HK-2 (cell line): Measurements from ENCODE around the gene SPTLC1.
"Not testable (repeated sequence)": the region's sequence is repeated elsewhere in the genome, so short reads cannot be mapped to it uniquely, and the experiment has no call there.

Experiments
- DNase-seq: peaks from one replicate; pipeline ENCODE4 v3.0.0-alpha.2; 2018; ENCODE audit not compliant: unreplicated experiment

Gene SPTLC1

DNA sequence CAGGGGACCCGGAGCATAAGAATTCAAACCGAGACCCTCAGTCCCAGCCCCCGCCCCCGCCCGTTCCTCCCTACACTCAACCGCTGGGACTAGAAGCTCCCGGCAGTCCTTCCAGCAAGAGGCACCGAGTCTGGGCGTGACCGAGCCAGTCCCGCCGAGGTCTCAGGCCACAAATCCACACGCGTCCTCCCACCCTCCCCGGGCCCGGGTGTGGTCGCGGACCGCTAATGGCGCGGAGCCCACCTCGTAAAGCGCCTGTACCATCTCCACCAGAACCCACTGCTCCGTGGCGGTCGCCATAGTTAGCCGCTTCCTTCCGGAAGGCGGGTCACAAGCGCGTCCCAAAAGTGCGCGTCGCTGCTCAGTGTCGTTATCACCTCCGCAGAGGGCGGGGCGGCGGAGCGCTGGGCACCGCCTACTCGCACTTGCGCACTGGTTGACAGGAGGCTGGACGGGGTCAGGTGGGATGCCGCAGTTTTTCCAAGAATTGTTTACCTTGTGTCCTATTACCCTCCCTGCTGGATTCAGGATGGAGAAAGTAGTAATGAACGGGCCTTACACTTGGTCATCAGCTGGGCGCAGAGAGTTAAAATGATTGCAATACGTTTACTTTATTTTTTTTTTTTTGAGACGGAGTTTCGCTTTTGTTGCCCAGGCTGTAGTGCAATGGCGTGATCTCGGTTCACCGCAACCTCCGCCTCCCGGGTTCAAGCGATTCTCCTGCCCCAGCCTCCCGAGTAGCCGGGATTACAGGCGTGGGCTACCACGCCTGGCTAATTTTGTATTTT, at the start of gene SPTLC1:
Gene SPTLC1, minus strand, starts transcription at position 343 of the 788 bp plus-strand sequence. Its CDS starts 43 bp downstream, at position 300.
- peak; percentile 93 for DNase-seq

- no peak for DNase-seq
Observed at GRCh38 chr9:92164975-92165374, 49.8 kb upstream of the SPTLC1 start.

- DNase-seq = no peak
Observed at GRCh38 chr9:92164490-92164889, 49.3 kb upstream of the SPTLC1 start.

GRCh38 chr9:92163276-92163675, 48.1 kb upstream of the SPTLC1 start:
- DNase-seq = no peak

- DNase-seq = no peak
Observed at GRCh38 chr9:92160786-92161185, 45.6 kb upstream of the SPTLC1 start.

GRCh38 chr9:92159058-92159457, 43.8 kb upstream of the SPTLC1 start:
- no peak for DNase-seq

- no peak for DNase-seq
Observed at GRCh38 chr9:92158097-92158601, 42.9 kb upstream of the SPTLC1 start.

- DNase-seq = not testable (repeated sequence)
Observed at GRCh38 chr9:92155736-92156135, 40.5 kb upstream of the SPTLC1 start.

GRCh38 chr9:92155221-92155620, 40.0 kb upstream of the SPTLC1 start:
- DNase-seq = no peak

GRCh38 chr9:92153466-92154415, 38.5 kb upstream of the SPTLC1 start:
- DNase-seq = not testable (repeated sequence)

DNA sequence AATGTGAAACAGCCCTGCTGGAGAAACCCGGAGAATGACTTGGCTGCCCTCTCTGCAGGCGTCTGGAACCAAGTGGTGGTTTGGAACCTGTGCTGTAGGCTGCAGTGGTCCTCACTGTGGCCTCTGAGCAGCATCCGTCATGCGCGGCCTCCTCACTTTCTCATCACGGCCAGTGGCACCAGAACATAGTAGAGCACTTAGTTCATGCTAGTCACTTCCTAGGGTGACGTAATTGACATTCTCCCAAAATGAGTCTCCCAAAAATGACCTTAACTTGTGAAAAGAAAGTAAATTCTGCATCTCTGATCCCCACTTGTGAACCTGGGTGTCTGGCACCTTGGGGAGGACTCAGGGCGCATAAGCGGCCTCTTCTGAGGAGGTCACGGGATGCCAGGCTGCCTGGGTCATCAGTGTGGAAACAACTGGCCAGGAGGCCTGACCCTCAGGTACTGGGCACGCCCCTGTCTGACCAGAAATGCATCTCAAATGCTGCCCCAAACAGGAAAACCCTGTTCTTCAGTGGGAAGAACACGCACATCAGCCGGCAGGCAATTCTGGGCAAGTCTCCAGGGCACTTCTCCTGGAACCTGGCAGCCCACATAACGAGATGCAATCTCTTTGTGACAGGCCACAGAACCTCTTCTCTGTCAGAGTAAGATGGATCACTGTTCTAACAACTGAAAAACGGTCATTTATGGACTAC, 36.6 kb upstream of the SPTLC1 start:
- no peak for DNase-seq

DNA sequence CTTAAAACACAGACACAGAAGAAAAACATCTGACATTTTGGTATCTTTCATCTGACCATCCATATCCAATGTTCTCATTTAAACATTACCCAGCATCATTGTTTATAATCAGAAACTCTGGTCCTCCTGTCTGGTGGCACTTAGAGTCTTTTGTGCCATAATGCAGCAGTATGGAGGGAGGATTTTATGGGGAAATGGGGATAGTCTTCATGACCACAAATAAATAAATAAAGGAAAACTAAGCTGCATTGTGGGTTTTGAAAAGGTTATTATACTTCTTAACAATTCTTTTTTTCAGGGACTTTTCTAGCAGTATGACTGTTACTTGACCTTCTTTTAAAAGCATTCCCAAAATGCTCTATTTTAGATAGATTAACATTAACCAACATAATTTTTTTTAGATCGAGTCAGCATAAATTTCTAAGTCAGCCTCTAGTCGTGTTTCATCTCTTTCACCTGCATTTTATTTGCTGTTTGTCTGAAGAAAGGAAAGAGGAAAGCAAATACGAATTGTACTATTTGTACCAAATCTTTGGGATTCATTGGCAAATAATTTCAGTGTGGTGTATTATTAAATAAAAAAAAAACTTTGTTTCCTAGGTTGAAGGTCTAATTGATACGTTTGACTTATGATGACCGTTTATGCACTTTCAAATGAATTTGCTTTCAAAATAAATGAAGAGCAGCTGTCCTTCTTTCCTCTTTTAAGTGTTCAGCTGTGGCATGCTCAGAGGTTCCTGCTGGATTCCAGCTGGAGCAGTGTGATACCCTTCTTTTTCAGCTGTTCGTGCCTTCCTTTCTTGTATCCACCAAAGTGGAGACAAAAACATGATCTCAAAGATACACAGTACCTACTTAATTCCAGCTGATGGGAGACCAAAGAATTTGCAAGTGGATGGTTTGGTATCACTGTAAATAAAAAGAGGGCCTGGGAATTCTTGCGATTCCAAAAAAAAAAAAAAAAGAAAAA, 35.6 kb upstream of the SPTLC1 start:
- not testable (repeated sequence) for DNase-seq

DNA sequence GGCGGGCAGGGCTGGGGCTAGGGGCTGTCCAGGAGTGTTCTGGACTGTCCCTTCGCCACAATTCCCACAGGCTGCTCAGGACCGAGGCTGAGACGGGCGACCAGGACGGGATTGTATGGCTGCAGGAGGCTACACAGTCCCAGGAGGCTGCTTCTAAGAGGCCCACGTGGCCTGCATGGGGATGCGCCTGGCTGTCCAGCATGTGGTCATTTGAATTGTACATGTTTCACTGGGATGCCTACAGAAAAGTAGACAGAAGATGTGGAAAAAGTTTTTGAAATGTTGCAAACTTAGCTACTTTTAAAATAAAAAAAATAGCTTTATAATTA, 32.6 kb upstream of the SPTLC1 start:
- no peak for DNase-seq

DNA sequence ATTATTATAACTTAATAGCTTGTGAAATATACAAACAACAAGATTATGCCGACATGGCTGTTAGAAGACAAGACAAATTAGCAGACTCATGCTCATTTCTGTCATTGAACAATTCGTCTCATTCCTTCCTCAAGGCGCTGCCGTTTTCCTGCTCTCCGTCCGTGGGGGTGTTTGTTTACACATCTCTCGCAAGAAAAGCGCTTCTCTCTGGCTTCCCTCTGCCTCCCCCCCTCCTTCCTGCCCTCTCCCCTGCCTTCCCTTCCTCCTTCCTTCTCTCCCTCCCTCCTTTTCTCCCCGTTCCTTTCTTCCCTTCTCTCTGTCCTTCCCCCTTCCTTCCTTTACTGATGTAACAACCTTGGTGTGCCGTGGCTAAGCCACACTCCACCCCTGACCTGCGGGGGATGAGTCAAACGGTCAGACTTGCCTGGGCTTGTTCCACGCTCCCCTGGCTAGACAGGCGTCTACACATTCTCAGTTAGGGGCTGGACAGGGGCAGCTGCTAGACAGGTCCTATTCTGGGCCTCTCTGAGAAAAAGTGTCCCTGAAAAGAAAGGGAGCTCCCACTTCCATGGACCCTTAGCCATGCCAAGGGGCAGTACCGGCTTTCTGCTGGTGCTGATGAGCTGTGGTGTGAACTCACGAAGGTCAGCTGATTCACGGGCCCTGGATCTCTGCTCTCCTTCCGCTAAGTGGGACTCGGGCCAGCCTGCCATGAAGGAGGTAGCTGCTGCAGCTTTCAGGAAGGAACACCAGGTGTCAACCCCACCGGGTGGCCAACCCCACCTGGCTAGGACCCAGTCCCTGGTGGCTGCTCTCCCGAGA, 32.0 kb upstream of the SPTLC1 start:
- peak; percentile 88 for DNase-seq

DNA sequence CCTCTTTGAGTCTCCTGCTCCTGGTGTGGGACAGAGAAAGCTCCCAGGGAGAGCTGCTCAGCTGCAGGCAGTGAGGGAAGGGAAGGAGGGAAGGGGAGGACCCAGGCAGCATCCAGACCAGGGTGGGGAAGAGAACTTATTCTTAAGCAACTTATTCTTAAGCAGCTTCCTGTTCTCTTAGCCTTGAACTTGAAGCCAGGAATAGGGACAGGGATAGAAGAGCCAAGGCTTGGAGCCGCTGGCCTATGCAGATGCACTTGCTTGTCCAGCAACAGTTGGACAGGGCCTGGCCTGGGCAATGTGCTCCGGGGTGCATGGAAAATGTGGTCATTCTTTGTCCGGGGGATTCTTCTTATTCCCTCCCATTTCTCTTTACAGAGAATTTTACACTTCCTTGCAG, 31.4 kb upstream of the SPTLC1 start:
- DNase-seq = no peak

- not testable (repeated sequence) for DNase-seq
Observed at GRCh38 chr9:92145784-92146183, 30.6 kb upstream of the SPTLC1 start.

DNA sequence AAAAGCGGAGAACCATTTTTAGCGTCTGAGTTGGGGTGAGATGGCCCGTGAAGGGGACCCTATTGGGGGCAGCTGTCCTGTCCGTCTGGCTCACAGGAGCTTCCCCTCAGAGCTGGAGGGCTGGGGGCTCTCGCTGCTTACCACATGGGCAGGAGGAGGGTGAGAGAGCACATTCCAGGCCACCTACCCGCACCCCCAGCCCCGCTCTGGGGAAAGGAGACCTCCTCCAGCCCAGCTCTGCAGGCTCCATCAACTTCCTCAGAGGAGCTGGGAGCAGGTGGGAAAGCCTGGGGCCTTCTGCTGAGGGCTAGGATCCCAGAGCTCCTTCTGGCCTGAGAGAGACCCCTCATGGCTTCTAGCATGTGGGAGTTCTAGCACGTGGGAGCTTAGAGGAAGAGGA, 27.1 kb upstream of the SPTLC1 start:
- DNase-seq = no peak

DNA sequence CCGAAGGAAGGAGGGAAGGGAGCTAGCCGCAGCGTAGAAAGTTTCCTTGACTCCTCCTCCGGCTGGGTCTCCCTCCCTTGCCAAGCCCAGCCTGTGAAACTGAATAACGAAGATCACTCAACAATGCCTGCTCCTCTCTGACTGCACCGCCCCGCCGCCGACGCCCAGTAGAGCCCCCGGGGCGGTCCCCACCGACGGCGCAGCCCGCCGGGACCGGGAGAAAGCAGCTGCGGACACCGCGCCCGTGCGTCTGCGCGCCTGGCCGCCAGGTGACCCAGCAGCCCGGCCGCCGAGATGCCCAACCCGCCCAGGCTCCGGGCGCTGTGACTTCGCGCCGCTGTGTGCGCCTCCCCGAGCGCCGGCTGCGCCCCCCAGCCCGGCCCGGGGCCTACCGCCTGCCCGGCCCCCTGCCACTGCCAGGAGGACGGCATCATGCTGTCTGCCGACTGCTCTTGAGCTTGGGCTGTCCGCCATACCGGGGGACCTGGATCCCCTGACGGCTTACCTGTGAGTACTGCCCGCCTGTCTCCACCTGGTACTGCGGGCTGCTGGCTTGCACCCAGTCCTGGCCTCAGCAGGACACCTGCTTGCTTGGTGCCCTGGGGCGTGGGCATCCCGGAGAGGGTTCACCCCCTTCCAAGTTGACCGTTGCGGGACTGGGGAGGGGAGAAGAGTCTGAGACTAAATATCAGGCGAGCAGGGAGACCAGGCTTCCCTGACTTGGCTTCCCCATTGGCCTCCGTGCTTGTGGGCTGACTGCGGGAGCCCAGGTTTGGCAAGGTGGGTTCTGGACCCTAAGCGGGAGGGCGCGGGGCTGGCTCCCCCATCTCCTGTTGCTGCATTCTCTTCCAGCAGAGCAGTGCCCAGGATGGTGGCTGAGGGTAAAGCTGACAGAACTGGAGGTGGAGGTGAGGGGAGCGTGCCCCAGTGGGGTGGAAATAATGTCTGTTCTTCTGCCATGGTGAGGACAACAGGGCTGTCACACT, 26.2 kb upstream of the SPTLC1 start:
- peak; percentile 60 for DNase-seq

GRCh38 chr9:92140754-92141143, 25.5 kb upstream of the SPTLC1 start:
- no peak for DNase-seq
